Measurements from ENCODE around the gene POLQ.

GRCh38 chr3:121594850-121595249 is 49.1 kb upstream of the POLQ start:
- TF ChIP-seq YY1 (IDR thresholded peaks at IDR 0.05; ENCODE audit: insufficient read depth, insufficient read length) (no peak), SUZ12 (IDR thresholded peaks at IDR 0.05; ENCODE audit: extremely low read depth, insufficient read depth, insufficient read length) (no peak)
